ENCODE results near the gene TRIOBP.
A peak's percentile ranks its signal among the peaks of the same experiment; 100 is the strongest.

Gene TRIOBP

DNA sequence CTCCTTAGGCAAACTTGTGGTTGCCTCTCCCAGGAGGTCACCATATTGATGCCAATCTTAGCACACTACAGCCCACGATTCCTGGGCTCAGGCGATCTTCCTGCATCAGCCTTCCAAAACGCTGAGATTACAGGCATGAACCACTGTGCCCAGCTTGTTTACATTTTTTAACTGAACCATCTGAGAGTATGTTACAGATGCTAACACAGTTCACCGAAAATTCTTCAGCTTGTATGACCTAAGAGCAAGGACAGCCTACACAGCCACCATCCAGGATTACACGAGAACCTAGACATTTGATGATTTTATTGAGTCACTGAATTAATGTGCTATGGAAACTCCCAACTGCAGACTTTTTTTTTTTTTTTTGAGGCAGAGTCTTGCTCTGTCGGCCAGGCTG lies 27.3 kb upstream of the TRIOBP start:
- peak; percentile 85 for DNase-seq (ENCODE audit: low read depth)

DNA sequence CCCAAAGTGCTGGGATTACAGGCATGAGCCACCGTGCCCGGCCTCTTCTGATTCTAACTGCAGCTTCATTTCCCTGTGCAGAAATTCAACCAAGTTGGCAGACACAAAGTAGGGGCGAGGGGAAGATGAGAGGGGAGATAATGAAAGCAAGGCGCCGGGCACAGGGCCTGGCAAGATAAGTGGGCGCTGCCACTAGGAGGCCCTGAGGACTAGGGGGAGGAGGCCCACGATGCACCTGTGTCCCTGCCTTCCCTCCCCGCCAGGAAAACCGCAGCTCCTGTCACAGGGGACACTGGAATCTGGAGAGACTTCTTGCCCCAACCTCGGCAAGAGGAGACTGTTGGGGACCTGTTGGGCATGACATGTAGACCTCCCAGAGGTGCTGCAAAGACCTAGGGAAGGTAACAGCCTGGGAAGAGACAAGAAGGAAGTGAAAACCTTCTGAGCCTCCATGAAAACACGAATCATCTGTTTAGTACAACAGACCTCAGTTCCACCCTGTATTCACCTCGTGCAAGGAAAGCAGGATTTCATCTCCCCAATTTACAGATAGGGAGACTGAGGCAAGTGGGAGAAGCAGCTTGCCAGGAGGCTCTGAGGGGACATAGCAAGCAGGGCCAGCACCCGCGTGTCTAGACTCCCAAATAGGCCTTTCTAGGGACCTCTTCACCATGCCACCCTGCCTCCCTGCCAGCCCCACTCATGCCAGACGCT lies 24.5 kb upstream of the TRIOBP start:
- no peak for DNase-seq (ENCODE audit: low read depth)

DNA sequence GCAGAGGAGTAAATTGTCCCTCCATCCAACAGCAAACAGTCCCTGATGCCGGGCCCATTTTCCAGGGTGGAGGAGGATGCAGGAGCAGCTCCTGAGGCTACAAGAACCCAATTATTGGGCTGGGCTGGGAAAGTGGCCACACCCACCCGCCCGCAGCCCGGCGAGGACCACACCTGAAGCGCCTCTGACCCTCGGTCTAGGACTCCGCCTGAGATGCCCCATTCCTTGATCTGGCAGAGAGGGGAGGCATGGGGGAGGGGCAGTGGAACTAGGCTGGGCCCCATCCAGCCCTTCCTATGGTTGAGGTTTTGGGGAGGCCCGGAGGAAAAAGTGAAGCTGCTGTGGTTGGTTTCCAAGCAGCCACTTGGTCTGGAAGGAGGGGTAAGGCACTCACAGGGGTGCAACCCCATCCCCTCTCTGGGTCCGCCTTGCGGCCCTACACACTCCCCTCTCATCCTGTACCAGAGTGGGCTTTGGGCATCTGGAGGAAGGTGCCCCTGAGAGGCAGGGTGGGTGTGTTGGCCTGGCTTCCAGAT lies 23.9 kb upstream of the TRIOBP start:
- DNase-seq (ENCODE audit: low read depth) = no peak

- DNase-seq (ENCODE audit: low read depth) = no peak
These were observed 22.6 kb upstream of the TRIOBP start for GRCh38 chr22:37674248-37674647.

GRCh38 chr22:37674951-37675929 lies 21.6 kb upstream of the TRIOBP start, which contains the start of gene LGALS1:
LGALS1 (plus strand) TSS chr22:37675636; CDS start chr22:37675703, 67 bp downstream.
- peak; percentile 86 for DNase-seq (ENCODE audit: low read depth)

GRCh38 chr22:37675930-37676735 lies 20.7 kb upstream of the TRIOBP start:
- no peak for DNase-seq (ENCODE audit: low read depth)

DNA sequence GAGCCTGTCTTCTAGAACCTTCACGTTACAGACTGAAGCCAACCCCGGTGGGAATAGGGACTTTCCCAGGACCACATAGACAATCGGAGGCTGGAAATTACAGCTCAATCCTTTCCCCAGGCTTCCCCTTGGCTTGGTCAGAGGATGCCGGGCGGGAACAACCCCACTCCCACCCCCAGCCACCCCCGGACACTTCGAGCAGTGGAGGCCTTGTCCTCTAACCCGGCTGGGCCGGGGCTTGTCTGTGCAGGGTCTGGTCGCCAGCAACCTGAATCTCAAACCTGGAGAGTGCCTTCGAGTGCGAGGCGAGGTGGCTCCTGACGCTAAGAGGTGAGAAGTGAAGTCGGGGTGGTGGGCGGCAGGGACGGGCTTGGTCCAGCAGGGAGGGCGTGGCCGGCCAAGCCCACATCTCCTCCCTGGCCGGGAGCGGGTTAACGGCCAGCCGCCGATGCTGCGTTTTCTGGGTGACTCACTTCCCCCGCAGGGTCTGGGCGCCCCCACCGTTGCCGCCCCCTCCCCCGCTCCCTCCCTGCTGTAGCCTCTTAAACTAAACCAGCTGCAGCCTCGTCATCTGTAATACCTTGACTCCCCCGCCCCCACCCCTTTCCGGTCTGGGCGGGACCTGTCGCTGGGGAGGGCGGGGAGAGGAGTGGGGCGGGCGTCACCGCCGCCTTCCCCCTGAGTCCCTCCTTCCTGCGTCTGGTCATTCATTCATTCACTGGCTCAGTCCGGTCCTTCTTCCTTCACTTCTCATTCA lies 19.9 kb upstream of the TRIOBP start:
- peak; percentile 83 for DNase-seq (ENCODE audit: low read depth)

DNA sequence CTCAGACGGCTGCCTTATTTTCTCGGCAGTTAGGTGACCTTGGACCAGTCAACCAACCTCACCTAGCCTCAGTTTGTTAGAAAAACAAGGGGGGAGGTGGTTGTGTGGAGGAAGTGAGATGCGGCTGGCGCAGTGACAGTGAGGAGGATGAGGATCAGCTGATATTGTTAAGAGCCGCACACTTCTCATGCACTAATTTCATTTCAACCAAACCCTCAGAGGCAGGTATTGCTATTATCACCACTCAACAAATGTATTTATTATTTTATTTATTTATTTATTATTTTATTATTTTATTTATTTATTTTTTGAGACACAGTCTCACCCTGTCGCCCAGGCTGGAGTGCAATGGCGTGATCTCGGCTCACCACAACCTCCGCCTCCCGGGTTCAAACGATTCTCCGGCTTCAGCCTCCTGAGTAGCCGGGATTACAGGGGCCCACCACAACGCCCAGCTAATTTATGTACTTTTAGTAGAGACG lies 19.3 kb upstream of the TRIOBP start:
- DNase-seq (ENCODE audit: low read depth) = no peak

DNA sequence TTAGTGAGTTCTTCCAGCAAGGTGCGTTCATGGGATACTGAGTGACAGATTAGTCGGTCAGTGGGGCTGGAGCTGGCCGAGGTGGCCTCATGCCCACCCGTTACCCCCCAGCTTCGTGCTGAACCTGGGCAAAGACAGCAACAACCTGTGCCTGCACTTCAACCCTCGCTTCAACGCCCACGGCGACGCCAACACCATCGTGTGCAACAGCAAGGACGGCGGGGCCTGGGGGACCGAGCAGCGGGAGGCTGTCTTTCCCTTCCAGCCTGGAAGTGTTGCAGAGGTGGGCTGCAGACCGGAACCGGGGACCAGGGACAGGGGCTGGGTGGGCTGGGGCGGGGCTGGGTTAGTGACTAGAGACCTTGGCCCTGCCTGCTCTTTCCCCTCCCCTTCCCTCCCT lies 18.5 kb upstream of the TRIOBP start:
- no peak for DNase-seq (ENCODE audit: low read depth)

DNA sequence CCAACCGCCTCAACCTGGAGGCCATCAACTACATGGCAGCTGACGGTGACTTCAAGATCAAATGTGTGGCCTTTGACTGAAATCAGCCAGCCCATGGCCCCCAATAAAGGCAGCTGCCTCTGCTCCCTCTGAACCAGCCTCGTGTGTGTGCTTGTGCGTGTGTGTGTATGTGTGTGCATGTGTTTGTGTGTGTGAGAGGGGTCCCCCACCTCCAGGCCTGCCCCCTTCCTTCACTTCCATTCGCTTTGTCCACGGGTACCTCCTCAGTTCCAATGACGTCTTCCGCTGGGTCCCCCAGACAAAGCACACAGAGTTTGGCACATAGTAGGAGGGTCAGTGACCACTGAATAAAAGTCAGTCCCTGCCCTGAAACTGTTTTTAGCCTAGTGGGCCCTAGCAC lies 17.2 kb upstream of the TRIOBP start:
- DNase-seq (ENCODE audit: low read depth) = no peak

- DNase-seq (ENCODE audit: low read depth) = no peak
These were observed 16.5 kb upstream of the TRIOBP start for GRCh38 chr22:37680191-37680851.

- DNase-seq (ENCODE audit: low read depth) = no peak
These were observed 15.8 kb upstream of the TRIOBP start for GRCh38 chr22:37681001-37681424.

GRCh38 chr22:37681556-37682049 lies 15.2 kb upstream of the TRIOBP start:
- DNase-seq (ENCODE audit: low read depth) = no peak

GRCh38 chr22:37684803-37685615 lies 11.8 kb upstream of the TRIOBP start:
- no peak for DNase-seq (ENCODE audit: low read depth)

DNA sequence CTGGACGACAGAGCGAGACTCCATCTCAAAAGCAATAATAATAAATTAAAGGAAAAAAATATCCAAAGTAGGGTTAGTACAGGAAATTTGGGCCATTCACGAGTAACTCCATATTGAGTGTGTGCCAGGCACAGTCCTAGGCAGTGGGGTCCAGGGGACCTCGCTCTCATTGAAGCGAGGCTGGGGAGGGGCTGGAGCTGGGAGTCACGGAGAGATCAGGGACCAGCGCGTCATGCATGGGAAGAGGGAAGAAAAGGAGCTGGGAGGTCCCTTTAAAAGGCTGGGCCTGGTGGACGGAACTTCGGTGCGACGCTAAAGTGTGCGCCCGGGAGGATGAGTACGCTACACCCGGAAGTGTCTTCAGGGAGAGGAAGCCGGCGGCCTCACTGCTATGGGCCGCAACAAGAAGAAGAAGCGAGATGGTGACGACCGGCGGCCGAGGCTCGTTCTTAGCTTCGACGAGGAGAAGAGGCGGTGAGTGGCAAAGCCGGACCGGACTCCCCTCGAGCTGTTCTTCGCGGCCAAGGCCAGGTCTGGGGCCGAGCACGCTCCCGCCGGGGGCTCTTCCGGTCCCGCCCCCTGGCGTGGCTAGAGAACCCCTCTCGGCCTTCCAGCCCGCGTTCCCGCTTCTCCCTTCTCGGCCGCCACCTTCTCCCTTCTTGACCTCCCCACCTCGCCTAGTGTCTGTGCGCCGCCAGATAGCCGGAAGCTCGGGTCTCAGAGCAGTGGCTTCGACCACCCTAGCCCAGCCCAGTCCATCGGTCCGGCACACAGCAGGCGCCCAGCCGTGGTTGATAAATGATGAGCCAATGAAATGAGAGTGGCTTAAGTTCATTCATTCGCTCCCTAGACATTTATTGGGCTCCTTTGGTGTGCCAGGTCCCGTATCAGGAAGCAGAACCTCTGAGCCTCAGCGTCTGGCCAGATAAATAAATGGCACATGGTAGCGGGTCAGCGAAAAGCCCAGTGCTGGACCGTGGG lies 10.6 kb upstream of the TRIOBP start, which contains the start of gene NOL12:
Gene NOL12, plus strand, starts transcription at position 342 of the 981 bp plus-strand sequence. Its CDS starts 50 bp downstream, at position 392.
- peak; percentile 63 for DNase-seq (ENCODE audit: low read depth)

GRCh38 chr22:37690407-37690806 lies 6.4 kb upstream of the TRIOBP start:
- no peak for DNase-seq (ENCODE audit: low read depth)

GRCh38 chr22:37690901-37691504 lies 5.8 kb upstream of the TRIOBP start:
- DNase-seq (ENCODE audit: low read depth) = no peak
